Endothelial cell of umbilical vein (primary cell): ENCODE results near the gene TBX1. TPM values are rescaled to one million over a fixed set of nuclear protein-coding genes. Genes with fewer than 3 reads are reported as not detected.

ENCODE experiments used
- BruUV-seq: library from RNA; stranded (reverse); fragments of 400-500 nt; replicated peaks from 2 replicates; lab custom pipeline; 2021; lab: Mats Ljungman, UMichigan
- CTCF ChIA-PET: fragments of 300-600, 350-600 bp; sonication (Branson Sonifier 250); formaldehyde crosslinking; loops from one replicate; lab custom pipeline; 2021; ENCODE audit warnings: antibody characterized with exemption, inconsistent platforms; lab: Charles Lee
- POLR2A ChIA-PET: fragments of 300-600, 350-600 bp; sonication (Branson Sonifier 250); formaldehyde crosslinking; loops from one replicate; lab custom pipeline; 2021; ENCODE audit warnings: antibody characterized with exemption, inconsistent platforms; lab: Charles Lee
- DNase-seq: peaks from one replicate; pipeline ENCODE4 v3.0.0-alpha.2; 2011; ENCODE audit warnings: low read depth, low spot score
- FAIRE-seq: peaks from 2 replicates; lab custom pipeline; 2011; peaks lifted over from hg19 to GRCh38; lab: Jason Lieb, UNC
- H2AFZ ChIP-seq: 2 replicates; pipeline ENCODE4 v1.6.0; 2012; ENCODE audit warnings: low read depth, low read length, control low read depth, inconsistent platforms
- H3K27ac ChIP-seq: 2 replicates; pipeline ENCODE4 v1.5.1; 2011; ENCODE audit warnings: low read depth, mild to moderate bottlenecking, control low read depth, low read length, moderate library complexity; ENCODE audit not compliant: insufficient read depth
- H3K27me3 ChIP-seq, 2 experiments: 2 replicates each; pipeline versions ENCODE4 v1.6.0 to v1.6.1; 2011; ENCODE audit warnings: low read length in 2 of 2, mixed read lengths in 1 of 2; ENCODE audit not compliant: control insufficient read depth in 2 of 2, insufficient read depth in 2 of 2
- H3K36me3 ChIP-seq, 2 experiments: 2 replicates in 1 of 2; 3 replicates in 1 of 2; pipeline ENCODE4 v1.5.1; 2011; ENCODE audit warnings: low read length in 2 of 2, mild to moderate bottlenecking in 1 of 2, moderate library complexity in 1 of 2; ENCODE audit not compliant: control insufficient read depth in 2 of 2, insufficient read depth in 2 of 2; ENCODE audit errors: extremely low read depth in 1 of 2
- H3K4me1 ChIP-seq: 3 replicates; pipeline ENCODE4 v1.5.1; 2011; ENCODE audit warnings: mild to moderate bottlenecking, low read length; ENCODE audit not compliant: control insufficient read depth, insufficient read depth; ENCODE audit errors: extremely low read depth
- H3K4me2 ChIP-seq: 2 replicates; pipeline ENCODE4 v1.6.1; 2011; ENCODE audit warnings: low read length, control low read depth, mixed read lengths; ENCODE audit not compliant: insufficient read depth
- H3K4me3 ChIP-seq, 3 experiments: fragments of 200-600 bp in 1 of 3; sonication (generic), shearing (Covaris generic) in 1 of 3; replicated peaks in 1 of 3; 2 replicates each; pipeline ENCODE4 v1.5.1; 2011 to 2016; ENCODE audit warnings: control low read depth in 3 of 3, low read length in 3 of 3, mild to moderate bottlenecking in 2 of 3, inconsistent platforms in 1 of 3, low read depth in 1 of 3, moderate library complexity in 1 of 3; ENCODE audit not compliant: insufficient read depth in 1 of 3
- H3K79me2 ChIP-seq: 2 replicates; pipeline ENCODE4 v1.6.0; 2012; ENCODE audit warnings: low read length, inconsistent platforms; ENCODE audit not compliant: control insufficient read depth, insufficient read depth
- H3K9ac ChIP-seq: replicated peaks from 2 replicates; pipeline ENCODE3; 2011; ENCODE audit warnings: low read length, control low read depth; ENCODE audit not compliant: insufficient read depth; ENCODE audit errors: extremely low read depth
- H3K9me1 ChIP-seq: replicated peaks from 3 replicates; pipeline ENCODE4 v1.6.0; 2011; ENCODE audit warnings: mild to moderate bottlenecking, low read length; ENCODE audit not compliant: control insufficient read depth, insufficient read depth; ENCODE audit errors: extremely low read depth
- H3K9me3 ChIP-seq: replicated peaks from 2 replicates; pipeline ENCODE4 v1.5.1; 2012; ENCODE audit warnings: low read length, inconsistent platforms; ENCODE audit not compliant: control insufficient read depth, insufficient read depth
- H4K20me1 ChIP-seq: replicated peaks from 2 replicates; pipeline ENCODE3; 2011; ENCODE audit warnings: mild to moderate bottlenecking, low read length; ENCODE audit not compliant: control insufficient read depth, insufficient read depth; ENCODE audit errors: extremely low read depth
- CTCF ChIP-seq, 2 donors: IDR thresholded peaks; 1 replicate in 1 of 2; 2 replicates in 1 of 2; pipeline ENCODE4 v1.5.1; 2011; ENCODE audit warnings: low read length in 2 of 2, mild to moderate bottlenecking in 2 of 2, moderate library complexity in 2 of 2, control low read depth in 1 of 2, inconsistent platforms in 1 of 2, low read depth in 1 of 2; ENCODE audit not compliant: insufficient read depth in 1 of 2; ENCODE audit errors: extremely low read depth in 1 of 2
- EZH2 ChIP-seq: IDR thresholded peaks from 2 replicates; pipeline ENCODE4 v1.6.1; 2012; ENCODE audit warnings: borderline replicate concordance, low read depth, mild to moderate bottlenecking, moderate library complexity, low read length, inconsistent platforms; ENCODE audit not compliant: severe bottlenecking
- FOS ChIP-seq: IDR thresholded peaks from 2 replicates; pipeline ENCODE4 v1.6.1; 2011; ENCODE audit warnings: mild to moderate bottlenecking, low read length, moderate library complexity, borderline replicate concordance; ENCODE audit not compliant: insufficient read depth
- GATA2 ChIP-seq: IDR thresholded peaks from 2 replicates; pipeline ENCODE4 v1.7.0; 2011; ENCODE audit warnings: low read depth, mild to moderate bottlenecking, moderate library complexity, mixed read lengths, low read length; ENCODE audit not compliant: insufficient read length, insufficient read depth
- JUN ChIP-seq: IDR thresholded peaks from 2 replicates; pipeline ENCODE4 v1.6.1; 2011; ENCODE audit warnings: borderline replicate concordance, low read depth; ENCODE audit not compliant: insufficient read length, insufficient read depth
- MAX ChIP-seq: IDR thresholded peaks from 2 replicates; pipeline ENCODE4 v1.6.1; 2011; ENCODE audit not compliant: insufficient read depth, insufficient read length
- MYC ChIP-seq: IDR thresholded peaks from one replicate; pipeline ENCODE4 v1.6.1; 2011; ENCODE audit warnings: mild to moderate bottlenecking, low read depth, low read length
- POLR2A ChIP-seq: IDR thresholded peaks from 2 replicates; pipeline ENCODE4 v1.6.1; 2012; ENCODE audit warnings: low read depth, mild to moderate bottlenecking, control low read depth, low read length
- dilution Hi-C: fragments of 300-500 bp; cut with MboI; formaldehyde crosslinking; loops from one replicate; pipeline ENCODE4 v1.15.0; 2019; ENCODE audit warnings: low sequenced_read_pairs; ENCODE audit not compliant: extremely low pct_ligation_motif_present
- intact Hi-C: fragments of 100-400 bp; cut with micrococcal nuclease; formaldehyde crosslinking; loops from one replicate; pipeline ENCODE4 v1.10.0; 2022
- polyA plus RNA-seq, 4 experiments: library from polyadenylated mRNA; depleted of rRNA in 3 of 4; stranded (reverse) in 3 of 4; unstranded in 1 of 4; fragments of >200 nt; gene quantifications; 2 replicates each; pipeline versions ENCODE4 v1.2.1 to v1.2.3, GENCODE V29; 2011 to 2012; ENCODE audit warnings: missing spikeins in 1 of 4
- total RNA-seq: library from RNA; stranded (reverse); gene quantifications from 2 replicates; pipeline ENCODE4 v1.2.3, GENCODE V29; 2021

Gene TBX1
- total and polyA plus RNA-seq, 2 donors (not counting 3 experiments of a cell fraction or from before 2014, with no cell fraction given): 11.0 to 30.2 TPM

GRCh38 chr22:19728836-19729235, 31.7 kb upstream of the TBX1 start:
- H3K27ac ChIP-seq: no peak overlapping the region
- H3K4me3 ChIP-seq: no peak overlapping the region
- no TSS peak for BruUV-seq
- peaks cover 3% of the 10 kb centered on the region for H3K4me1 ChIP-seq
- H3K9ac ChIP-seq: no peak overlapping the region
- H3K9me3 ChIP-seq: no peaks in the 10 kb centered on the region
- H3K27me3 ChIP-seq: peaks cover 0 to 2% of the 10 kb centered on the region in 2 experiments
- no peak overlapping the region for H3K4me2 ChIP-seq
- no peak overlapping the region for H2AFZ ChIP-seq
- no peaks in the 10 kb centered on the region for H3K79me2 ChIP-seq
- H3K36me3 ChIP-seq: no peaks in the 10 kb centered on the region
- no peaks in the 10 kb centered on the region for H4K20me1 ChIP-seq
- ChIA-PET POLR2A (no interaction called here), CTCF (interaction anchor here (2.2 to 5.5 kb wide), 3 partner anchors 162 to 219 kb away, joined by 33 to 372 read pairs (median 38); no protein-coding TSS in a partner anchor)
- no peaks in the 10 kb centered on the region for H3K9me1 ChIP-seq
- dilution Hi-C loops (no loop called here), intact Hi-C loops (no loop called here)
- TF ChIP-seq MYC (no peak), FOS (no peak), JUN (no peak), CTCF (IDR thresholded peaks at IDR 0.05; ENCODE audit: extremely low read depth in 1 of 2, insufficient read depth in 1 of 2, low read depth in 1 of 2, low read length in 2 of 2) (no peak), POLR2A (no peak), EZH2 (no peak), GATA2 (no peak), MAX (no peak)
- FAIRE-seq (no peak), DNase-seq (no peak)
